H9 (cell line): Measurements from ENCODE around the gene STK10. TPM values are rescaled to one million over a fixed set of nuclear protein-coding genes. Genes with fewer than 3 reads are reported as not detected.

Source experiments
- DNase-seq: peaks from one replicate; pipeline ENCODE4 v3.0.0-alpha.2; 2017
- H2AFZ ChIP-seq: one replicate; pipeline ENCODE4 v1.6.1; 2013; ENCODE audit warnings: mild to moderate bottlenecking, low read length, control low read depth, moderate library complexity
- H2AK5ac ChIP-seq: 2 replicates; pipeline ENCODE4 v1.6.1; 2013; ENCODE audit warnings: low read length, control low read depth, mixed read lengths; ENCODE audit not compliant: insufficient read length
- H2BK120ac ChIP-seq: one replicate; pipeline ENCODE4 v1.6.1; 2013; ENCODE audit warnings: low read depth, mild to moderate bottlenecking, low read length, control low read depth, inconsistent platforms; ENCODE audit not compliant: poor library complexity, severe bottlenecking
- H2BK12ac ChIP-seq: 2 replicates; pipeline ENCODE4 v1.6.1; 2013; ENCODE audit warnings: low read length, control low read depth, mixed read lengths, low read depth; ENCODE audit not compliant: insufficient read length
- H2BK15ac ChIP-seq: 2 replicates; pipeline ENCODE4 v1.6.1; 2013; ENCODE audit warnings: low read depth, low read length, control low read depth
- H2BK20ac ChIP-seq: one replicate; pipeline ENCODE4 v1.6.1; 2013; ENCODE audit warnings: low read depth, mild to moderate bottlenecking, low read length, control low read depth, inconsistent platforms; ENCODE audit not compliant: poor library complexity, severe bottlenecking
- H2BK5ac ChIP-seq: 2 replicates; pipeline ENCODE4 v1.6.1; 2013; ENCODE audit warnings: low read length, control low read depth, mixed read lengths; ENCODE audit not compliant: insufficient read length
- H3K14ac ChIP-seq: 2 replicates; pipeline ENCODE4 v1.6.1; 2013; ENCODE audit warnings: low read length, control low read depth; ENCODE audit not compliant: insufficient read depth
- H3K18ac ChIP-seq: 2 replicates; pipeline ENCODE4 v1.6.1; 2013; ENCODE audit warnings: low read depth, mild to moderate bottlenecking, mixed read lengths, low read length, control low read depth; ENCODE audit not compliant: insufficient read length
- H3K23ac ChIP-seq: 2 replicates; pipeline ENCODE4 v1.6.1; 2013; ENCODE audit warnings: low read length, control low read depth, mixed read lengths, low read depth; ENCODE audit not compliant: insufficient read length
- H3K23me2 ChIP-seq: 2 replicates; pipeline ENCODE4 v1.6.1; 2013; ENCODE audit warnings: low read depth, mild to moderate bottlenecking, mixed read lengths, low read length, control low read depth; ENCODE audit not compliant: insufficient read length, poor library complexity, severe bottlenecking
- H3K27ac ChIP-seq: 2 replicates; pipeline ENCODE4 v1.5.1; 2013; ENCODE audit warnings: low read length, control low read depth, mixed read lengths, low read depth; ENCODE audit not compliant: insufficient read length
- H3K27me3 ChIP-seq: 2 replicates; pipeline ENCODE4 v1.6.1; 2013; ENCODE audit warnings: low read length, control low read depth, inconsistent platforms; ENCODE audit not compliant: insufficient read depth
- H3K4ac ChIP-seq: 2 replicates; pipeline ENCODE4 v1.6.1; 2013; ENCODE audit warnings: low read depth, mild to moderate bottlenecking, control low read depth, inconsistent platforms, low read length, moderate library complexity
- H3K4me1 ChIP-seq: 2 replicates; pipeline ENCODE4 v1.6.1; 2013; ENCODE audit warnings: low read length, control low read depth, inconsistent platforms; ENCODE audit not compliant: insufficient read depth
- H3K4me2 ChIP-seq: 2 replicates; pipeline ENCODE4 v1.6.1; 2013; ENCODE audit warnings: low read length, control low read depth, mixed read lengths; ENCODE audit not compliant: insufficient read length, insufficient read depth
- H3K56ac ChIP-seq: 2 replicates; pipeline ENCODE4 v1.6.1; 2013; ENCODE audit warnings: low read depth, mild to moderate bottlenecking, mixed read lengths, low read length, control low read depth; ENCODE audit not compliant: insufficient read length
- H3K79me1 ChIP-seq: 2 replicates; pipeline ENCODE4 v1.6.1; 2013; ENCODE audit warnings: low read depth, mild to moderate bottlenecking, moderate library complexity, low read length, control low read depth, inconsistent platforms; ENCODE audit not compliant: insufficient read depth, poor library complexity, severe bottlenecking
- H3K79me2 ChIP-seq: 2 replicates; pipeline ENCODE4 v1.6.1; 2013; ENCODE audit warnings: low read length, control low read depth, inconsistent platforms; ENCODE audit not compliant: insufficient read depth
- H3K9ac ChIP-seq: 2 replicates; pipeline ENCODE4 v1.6.1; 2013; ENCODE audit warnings: low read length, control low read depth, mixed read lengths; ENCODE audit not compliant: insufficient read length; ENCODE audit errors: extremely low read depth
- H3K9me3 ChIP-seq: one replicate; pipeline ENCODE4 v1.6.1; 2013; ENCODE audit warnings: low read depth, low read length, inconsistent platforms; ENCODE audit not compliant: control insufficient read depth
- H3T11ph ChIP-seq: one replicate; pipeline ENCODE4 v1.6.1; 2013; ENCODE audit warnings: mild to moderate bottlenecking, low read length, control low read depth, inconsistent platforms
- H4K20me1 ChIP-seq: one replicate; pipeline ENCODE4 v1.6.1; 2013; ENCODE audit not compliant: control insufficient read depth, insufficient read length, insufficient read depth
- H4K5ac ChIP-seq: 2 replicates; pipeline ENCODE4 v1.6.1; 2013; ENCODE audit warnings: low read depth, mild to moderate bottlenecking, mixed read lengths, low read length, control low read depth; ENCODE audit not compliant: insufficient read length
- H4K8ac ChIP-seq: replicated peaks from 2 replicates; pipeline ENCODE4 v1.6.1; 2013; ENCODE audit warnings: low read length, control low read depth, mixed read lengths, low read depth; ENCODE audit not compliant: insufficient read length
- H4K91ac ChIP-seq: 2 replicates; pipeline ENCODE4 v1.6.1; 2013; ENCODE audit warnings: low read depth, mild to moderate bottlenecking, moderate library complexity, mixed read lengths, low read length, control low read depth; ENCODE audit not compliant: insufficient read length
- H3K27ac Mint-ChIP-seq, 3 experiments: 2 replicates in 2 of 3; 3 replicates in 1 of 3; pipeline ENCODE4 v1.8.0; 2020 to 2021; ENCODE audit warnings: mixed read lengths in 3 of 3, mild to moderate bottlenecking in 1 of 3, moderate library complexity in 1 of 3
- H3K27me3 Mint-ChIP-seq: 2 replicates; pipeline ENCODE4 v1.8.0; 2021; ENCODE audit warnings: low read depth, mild to moderate bottlenecking, moderate library complexity, mixed read lengths
- H3K36me3 Mint-ChIP-seq, 3 experiments: 2 replicates in 2 of 3; 3 replicates in 1 of 3; pipeline ENCODE4 v1.8.0; 2020 to 2021; ENCODE audit warnings: low read depth in 3 of 3, mixed read lengths in 3 of 3; ENCODE audit not compliant: insufficient read depth in 1 of 3
- H3K4me1 Mint-ChIP-seq, 2 experiments: 2 replicates each; pipeline ENCODE4 v1.8.0; 2020; ENCODE audit warnings: mixed read lengths in 2 of 2
- H3K4me3 Mint-ChIP-seq, 2 experiments: 2 replicates in 1 of 2; 3 replicates in 1 of 2; pipeline ENCODE4 v1.8.0; 2020 to 2021; ENCODE audit warnings: mild to moderate bottlenecking in 2 of 2, mixed read lengths in 2 of 2, moderate library complexity in 1 of 2
- H3K9me3 Mint-ChIP-seq, 2 experiments: 2 replicates in 1 of 2; 3 replicates in 1 of 2; pipeline ENCODE4 v1.8.0; 2020; ENCODE audit warnings: mild to moderate bottlenecking in 2 of 2, mixed read lengths in 2 of 2, moderate library complexity in 1 of 2
- WGBS: extraction: QIAGEN DNeasy Blood & Tissue Kit; methylation state at CpG from one replicate; pipeline ENCODE4 v1.1.7; 2013; ENCODE audit warnings: missing lambda C conversion rate, low lambda C conversion rate, mixed read lengths; ENCODE audit not compliant: insufficient read length; ENCODE audit errors: extremely low coverage; 5-methylcytosine and 5-hydroxymethylcytosine counted together
- total RNA-seq: library from RNA; stranded (reverse); gene quantifications from 2 replicates; pipeline ENCODE4 v1.2.1, GENCODE V29; 2021
- TF ChIP-seq, protein P1 (sequence below): fragments of 200-600 bp; sonication (generic); conservative IDR thresholded peaks from 3 replicates; pipeline ENCODE4 v1.8.0; 2021; ENCODE audit warnings: antibody characterized with exemption, mild to moderate bottlenecking

STK10 gene
- total RNA-seq, 1 experiment from 2014 or later = 14.6 TPM

DNA sequence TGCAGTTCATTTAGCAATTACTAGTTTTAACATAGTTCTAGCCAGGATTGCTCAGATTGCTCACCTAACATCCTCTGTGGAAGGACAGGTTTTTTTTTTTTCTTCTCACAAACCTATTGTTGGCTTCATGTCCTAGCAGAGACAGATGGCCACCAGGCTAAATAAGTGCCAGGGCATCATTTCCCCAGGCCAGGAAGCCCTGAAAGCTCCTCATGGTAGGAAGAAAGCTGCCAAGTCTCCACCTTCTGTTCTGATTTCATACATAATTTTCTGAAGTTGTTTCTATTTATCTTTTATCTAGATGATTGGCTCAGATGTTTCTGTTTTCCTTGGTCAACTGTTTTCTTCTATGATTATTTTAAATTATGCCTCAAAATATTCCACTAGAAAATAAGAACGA is 37.0 kb upstream of the STK10 start:
- H3K14ac ChIP-seq = no peak overlapping the region

More for the DNA sequence above, 37.0 kb upstream of the STK10 start:
- H3K23ac ChIP-seq = no peak overlapping the region
- no peaks in the 10 kb centered on the region for H3K4me1 ChIP-seq
- H3K27me3 ChIP-seq = no peaks in the 10 kb centered on the region
- H3K9me3 ChIP-seq = no peaks in the 10 kb centered on the region
- H3T11ph ChIP-seq = no peak overlapping the region
- no peaks in the 10 kb centered on the region for H3K79me1 ChIP-seq
- no peak overlapping the region for H4K91ac ChIP-seq
- H3K18ac ChIP-seq = no peak overlapping the region
- TF ChIP-seq, protein P1, sequence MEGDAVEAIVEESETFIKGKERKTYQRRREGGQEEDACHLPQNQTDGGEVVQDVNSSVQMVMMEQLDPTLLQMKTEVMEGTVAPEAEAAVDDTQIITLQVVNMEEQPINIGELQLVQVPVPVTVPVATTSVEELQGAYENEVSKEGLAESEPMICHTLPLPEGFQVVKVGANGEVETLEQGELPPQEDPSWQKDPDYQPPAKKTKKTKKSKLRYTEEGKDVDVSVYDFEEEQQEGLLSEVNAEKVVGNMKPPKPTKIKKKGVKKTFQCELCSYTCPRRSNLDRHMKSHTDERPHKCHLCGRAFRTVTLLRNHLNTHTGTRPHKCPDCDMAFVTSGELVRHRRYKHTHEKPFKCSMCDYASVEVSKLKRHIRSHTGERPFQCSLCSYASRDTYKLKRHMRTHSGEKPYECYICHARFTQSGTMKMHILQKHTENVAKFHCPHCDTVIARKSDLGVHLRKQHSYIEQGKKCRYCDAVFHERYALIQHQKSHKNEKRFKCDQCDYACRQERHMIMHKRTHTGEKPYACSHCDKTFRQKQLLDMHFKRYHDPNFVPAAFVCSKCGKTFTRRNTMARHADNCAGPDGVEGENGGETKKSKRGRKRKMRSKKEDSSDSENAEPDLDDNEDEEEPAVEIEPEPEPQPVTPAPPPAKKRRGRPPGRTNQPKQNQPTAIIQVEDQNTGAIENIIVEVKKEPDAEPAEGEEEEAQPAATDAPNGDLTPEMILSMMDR = no peak
- no peak overlapping the region for H2BK120ac ChIP-seq
- Mint-ChIP-seq H3K27ac (peak overlapping the region in 2 of 3 experiments; percentile 63 to 68; a peak in 1 of 7 replicates), H3K4me1 (peaks cover 4 to 12% of the 10 kb centered on the region in 2 experiments; a peak in 2 of 4 replicates), H3K4me3 (no peak overlapping the region), H3K27me3 (no peaks in the 10 kb centered on the region), H3K9me3 (no peaks in the 10 kb centered on the region), H3K36me3 (peaks cover 9 to 74% (median 69%) of the 10 kb centered on the region in 3 experiments; a peak in 6 of 7 replicates)
- H2BK20ac ChIP-seq = no peak overlapping the region
- H4K5ac ChIP-seq = no peak overlapping the region
- no peaks in the 10 kb centered on the region for H4K20me1 ChIP-seq
- no peak overlapping the region for H4K8ac ChIP-seq
- no peak for DNase-seq
- H3K9ac ChIP-seq = no peak overlapping the region
- no peaks in the 10 kb centered on the region; the same call in 1 of the 2 replicates for H3K79me2 ChIP-seq
- no CpG with 5 or more reads among the region's 1 CpG for WGBS
- H3K27ac ChIP-seq = no peak overlapping the region
- no peak overlapping the region for H2AFZ ChIP-seq
- no peak overlapping the region for H3K4ac ChIP-seq
- H3K23me2 ChIP-seq = no peaks in the 10 kb centered on the region
- H2BK12ac ChIP-seq = no peak overlapping the region
- no peak overlapping the region for H2BK5ac ChIP-seq
- H2BK15ac ChIP-seq = no peak overlapping the region
- no peak overlapping the region for H2AK5ac ChIP-seq
- no peak overlapping the region for H3K56ac ChIP-seq
- H3K4me2 ChIP-seq = no peak overlapping the region
